Measurements from ENCODE around the gene GNPNAT1.

GNPNAT1 gene

GRCh38 chr14:52833891-52834290, 42.5 kb upstream of the GNPNAT1 start:
- H3K4me3 ChIP-seq (ENCODE audit: low read depth, low read length), result no peak overlapping the region
- no peak for DNase-seq (ENCODE audit: low read depth)
- TF ChIP-seq, protein P1, sequence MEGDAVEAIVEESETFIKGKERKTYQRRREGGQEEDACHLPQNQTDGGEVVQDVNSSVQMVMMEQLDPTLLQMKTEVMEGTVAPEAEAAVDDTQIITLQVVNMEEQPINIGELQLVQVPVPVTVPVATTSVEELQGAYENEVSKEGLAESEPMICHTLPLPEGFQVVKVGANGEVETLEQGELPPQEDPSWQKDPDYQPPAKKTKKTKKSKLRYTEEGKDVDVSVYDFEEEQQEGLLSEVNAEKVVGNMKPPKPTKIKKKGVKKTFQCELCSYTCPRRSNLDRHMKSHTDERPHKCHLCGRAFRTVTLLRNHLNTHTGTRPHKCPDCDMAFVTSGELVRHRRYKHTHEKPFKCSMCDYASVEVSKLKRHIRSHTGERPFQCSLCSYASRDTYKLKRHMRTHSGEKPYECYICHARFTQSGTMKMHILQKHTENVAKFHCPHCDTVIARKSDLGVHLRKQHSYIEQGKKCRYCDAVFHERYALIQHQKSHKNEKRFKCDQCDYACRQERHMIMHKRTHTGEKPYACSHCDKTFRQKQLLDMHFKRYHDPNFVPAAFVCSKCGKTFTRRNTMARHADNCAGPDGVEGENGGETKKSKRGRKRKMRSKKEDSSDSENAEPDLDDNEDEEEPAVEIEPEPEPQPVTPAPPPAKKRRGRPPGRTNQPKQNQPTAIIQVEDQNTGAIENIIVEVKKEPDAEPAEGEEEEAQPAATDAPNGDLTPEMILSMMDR (IDR thresholded peaks at IDR 0.05; ENCODE audit: insufficient read depth, low read depth, low read length, missing control alignments), result no peak

- TF ChIP-seq, protein P1 (IDR thresholded peaks at IDR 0.05; ENCODE audit: insufficient read depth, low read depth, low read length, missing control alignments), result no peak
- no peak overlapping the region for H3K4me3 ChIP-seq (ENCODE audit: low read depth, low read length)
- DNase-seq (ENCODE audit: low read depth), result no peak
These were observed 38.2 kb upstream of the GNPNAT1 start for GRCh38 chr14:52829527-52830185.

DNA sequence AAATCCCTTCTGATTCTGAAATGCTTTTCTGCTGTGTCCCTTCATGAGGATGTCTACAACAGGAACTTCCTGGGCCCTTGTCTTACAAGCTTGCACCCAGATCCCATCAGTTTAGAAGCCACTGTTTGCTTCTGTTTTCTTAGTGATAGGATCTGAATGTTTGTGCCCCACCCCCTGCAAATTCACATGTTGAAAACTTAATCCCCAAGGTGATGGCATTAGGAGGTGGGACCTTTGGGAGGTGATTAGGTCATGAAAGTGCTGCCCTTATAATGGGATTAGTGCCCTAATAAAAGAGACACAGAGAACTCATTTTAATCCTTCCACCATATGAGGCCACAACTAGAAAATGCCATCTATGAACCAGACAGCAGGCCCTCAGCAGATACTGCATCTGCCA, 36.0 kb upstream of the GNPNAT1 start:
- H3K4me3 ChIP-seq (ENCODE audit: low read depth, low read length), result no peak overlapping the region
- TF ChIP-seq, protein P1 (IDR thresholded peaks at IDR 0.05; ENCODE audit: insufficient read depth, low read depth, low read length, missing control alignments), result no peak
- no peak for DNase-seq (ENCODE audit: low read depth)

GRCh38 chr14:52825085-52825484, 33.7 kb upstream of the GNPNAT1 start:
- peak; percentile 63 for DNase-seq (ENCODE audit: low read depth)
- TF ChIP-seq, protein P1 (IDR thresholded peaks at IDR 0.05; ENCODE audit: insufficient read depth, low read depth, low read length, missing control alignments), result no peak
- H3K4me3 ChIP-seq (ENCODE audit: low read depth, low read length), result no peak overlapping the region

GRCh38 chr14:52824462-52824861, 33.1 kb upstream of the GNPNAT1 start:
- TF ChIP-seq, protein P1 (IDR thresholded peaks at IDR 0.05; ENCODE audit: insufficient read depth, low read depth, low read length, missing control alignments), result no peak
- DNase-seq (ENCODE audit: low read depth), result peak; percentile 6
- H3K4me3 ChIP-seq (ENCODE audit: low read depth, low read length), result no peak overlapping the region

- DNase-seq (ENCODE audit: low read depth), result no peak
- no peak overlapping the region for H3K4me3 ChIP-seq (ENCODE audit: low read depth, low read length)
- TF ChIP-seq, protein P1 (IDR thresholded peaks at IDR 0.05; ENCODE audit: insufficient read depth, low read depth, low read length, missing control alignments), result no peak
These were observed 30.4 kb upstream of the GNPNAT1 start for GRCh38 chr14:52821805-52822250.

- no peak for DNase-seq (ENCODE audit: low read depth)
- TF ChIP-seq, protein P1 (IDR thresholded peaks at IDR 0.05; ENCODE audit: insufficient read depth, low read depth, low read length, missing control alignments), result no peak
- no peak overlapping the region for H3K4me3 ChIP-seq (ENCODE audit: low read depth, low read length)
These were observed 16.7 kb upstream of the GNPNAT1 start for GRCh38 chr14:52808101-52808500.
